ENCODE data around the gene VIPR2.

The VIPR2 gene

DNA sequence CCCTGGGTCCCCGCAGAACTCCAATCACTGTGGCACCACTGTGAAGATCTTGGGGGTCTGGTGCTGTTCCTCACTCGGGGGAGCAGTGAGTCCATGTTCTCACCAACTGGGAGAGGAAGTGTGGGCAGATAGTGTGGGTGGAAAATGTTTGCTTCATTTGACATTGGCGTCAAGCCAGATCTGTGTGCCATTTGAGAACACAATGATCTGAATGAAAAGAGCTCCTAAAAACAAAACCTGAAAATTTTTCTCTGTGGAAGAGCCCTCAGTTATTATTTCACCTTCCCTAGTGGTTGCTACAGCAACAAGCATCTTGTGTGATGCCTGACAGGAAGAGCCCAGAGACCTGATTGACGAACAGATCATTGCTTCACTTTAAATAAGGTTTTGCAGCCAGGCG, 125.6 kb downstream of the VIPR2 start:
- intact Hi-C loops (cut with DNase I): no loop called here
- peak in 2 of 10 donors; percentile 3 to 11 for DNase-seq

GRCh38 chr7:159017741-159018140, 126.9 kb downstream of the VIPR2 start:
- intact Hi-C loops (cut with DNase I): no loop called here
- no peak for DNase-seq

- peak in 3 of 10 donors; percentile 25 to 54 (median 49) for DNase-seq
- intact Hi-C loops (cut with DNase I): no loop called here
These were observed 127.5 kb downstream of the VIPR2 start for GRCh38 chr7:159017210-159017609.

GRCh38 chr7:159016591-159016990, 128.1 kb downstream of the VIPR2 start:
- intact Hi-C loops (cut with DNase I): no loop called here

DNA sequence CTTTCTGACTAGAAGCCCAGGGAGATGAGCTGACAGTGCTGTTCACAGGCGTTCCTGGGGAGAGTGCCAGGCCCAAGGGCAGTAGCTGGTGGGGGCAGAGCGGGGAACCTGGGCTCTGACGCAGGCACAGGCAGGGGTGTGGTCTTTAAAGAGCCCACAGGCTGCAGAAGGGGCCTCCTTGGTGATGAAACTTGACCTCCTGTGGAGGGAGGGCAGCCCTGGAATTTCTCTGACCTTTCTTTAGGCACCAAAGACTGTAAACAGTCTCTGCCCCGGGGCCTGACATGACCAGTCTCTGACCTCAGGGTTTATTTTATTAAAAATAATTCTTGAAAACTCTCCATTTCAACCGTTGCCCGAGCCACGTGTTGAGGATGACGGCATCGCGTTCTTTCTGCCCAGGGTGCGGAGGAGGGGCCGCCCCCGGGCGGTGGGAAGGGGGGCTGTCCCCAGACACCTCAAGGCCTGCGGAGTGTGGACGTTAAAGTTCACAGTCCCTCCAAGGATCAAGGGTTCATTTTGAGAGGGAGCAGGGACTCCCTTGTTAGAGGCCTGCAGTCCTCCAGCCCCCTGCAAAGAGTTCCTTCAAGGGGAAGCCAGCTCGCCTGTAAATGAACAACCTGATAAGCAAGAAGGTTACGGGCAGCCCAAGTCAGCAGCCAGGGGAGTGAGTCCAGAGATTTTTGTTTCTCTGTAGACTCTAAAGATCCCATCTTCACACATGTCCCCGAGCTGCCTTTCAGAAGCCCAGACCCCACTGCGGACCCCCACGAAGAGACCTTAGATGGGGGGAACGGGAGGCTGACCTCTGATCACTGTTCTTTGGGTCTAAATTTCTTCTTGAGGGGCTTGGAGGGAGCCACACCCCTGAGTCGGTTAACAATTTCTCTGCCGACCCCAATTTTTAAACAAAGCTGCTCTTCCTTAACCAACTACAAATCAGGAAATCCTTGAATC, 128.9 kb downstream of the VIPR2 start:
- DNase-seq: peak in 3 of 10 donors; percentile 55 to 70 (median 62)
- intact Hi-C loops (cut with DNase I): no loop called here

More at GRCh38 chr7:159016591-159016990, 128.1 kb downstream of the VIPR2 start:
- peak in 2 of 10 donors; percentile 16 to 53 for DNase-seq

DNA sequence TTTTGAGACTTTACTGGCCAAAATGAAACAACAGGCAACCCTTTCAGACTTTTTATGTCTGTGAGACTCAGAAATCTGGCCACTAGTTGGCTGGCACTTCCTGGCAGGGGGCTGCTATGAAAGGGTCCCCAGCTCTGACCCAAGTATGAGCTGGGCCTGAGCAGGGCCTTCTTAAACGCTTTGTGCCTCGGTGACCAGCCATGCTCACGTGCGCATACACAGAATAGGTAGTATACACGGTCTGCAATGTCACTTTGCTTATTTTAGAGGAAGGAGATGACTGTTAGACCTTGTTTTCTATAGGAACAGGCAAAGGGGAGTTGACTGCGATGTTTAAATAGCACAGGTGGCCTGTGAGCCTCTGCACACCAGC, 129.6 kb downstream of the VIPR2 start:
- peak in 2 of 10 donors; percentile 52 to 64 for DNase-seq
- intact Hi-C loops (cut with DNase I): no loop called here

DNA sequence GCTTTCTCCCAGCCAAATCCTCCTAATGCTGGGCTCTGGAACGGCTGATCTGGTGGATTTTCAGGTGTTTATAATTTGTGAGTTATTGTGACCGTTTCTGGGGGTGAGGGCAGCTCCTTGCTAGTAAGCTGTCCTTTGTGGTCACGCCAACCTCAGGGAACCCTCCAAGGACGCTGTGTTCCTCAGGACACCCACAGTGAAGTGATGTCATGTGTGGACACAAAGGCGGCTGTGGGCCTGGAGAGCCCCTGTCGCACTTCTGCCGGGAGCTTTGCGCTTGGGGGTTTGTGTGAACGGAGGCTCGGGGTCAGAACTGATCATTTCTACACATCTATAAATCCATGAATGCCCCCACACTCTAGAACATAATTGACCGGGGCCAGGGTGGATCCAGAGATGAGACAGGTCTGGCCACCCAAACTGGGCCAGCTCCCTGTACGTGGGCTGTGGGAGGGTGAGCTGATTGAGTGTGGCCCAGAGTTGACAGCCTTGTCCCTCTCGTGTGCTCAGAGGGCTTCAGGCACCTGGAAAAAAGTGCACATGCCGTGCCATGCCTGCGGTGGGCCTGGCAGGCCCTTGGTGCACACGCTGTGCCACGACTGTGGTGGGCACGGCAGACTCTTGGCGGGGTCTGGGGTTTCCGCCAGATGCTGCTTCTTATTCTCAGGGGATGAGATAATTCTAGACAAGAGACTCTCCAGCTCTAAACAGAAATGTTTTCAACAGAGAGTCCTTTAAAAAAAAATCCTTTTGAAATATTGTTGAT, 130.2 kb downstream of the VIPR2 start:
- peak in 3 of 10 donors; percentile 58 to 62 (median 59) for DNase-seq

GRCh38 chr7:159013825-159014289, 130.8 kb downstream of the VIPR2 start:
- intact Hi-C loops (cut with DNase I): no loop called here
- DNase-seq: peak in 2 of 10 donors; percentile 57 to 76

More for the DNA sequence above, 130.2 kb downstream of the VIPR2 start:
- intact Hi-C loops (cut with DNase I): no loop called here

GRCh38 chr7:159013181-159013690, 131.4 kb downstream of the VIPR2 start:
- DNase-seq: peak in 3 of 10 donors; percentile 73 to 81 (median 80)
- intact Hi-C loops (cut with DNase I): no loop called here

GRCh38 chr7:159012353-159013069, 132.2 kb downstream of the VIPR2 start:
- intact Hi-C loops (cut with DNase I): no loop called here
- DNase-seq: peak in 9 of 10 donors; percentile 32 to 88 (median 54)

DNA sequence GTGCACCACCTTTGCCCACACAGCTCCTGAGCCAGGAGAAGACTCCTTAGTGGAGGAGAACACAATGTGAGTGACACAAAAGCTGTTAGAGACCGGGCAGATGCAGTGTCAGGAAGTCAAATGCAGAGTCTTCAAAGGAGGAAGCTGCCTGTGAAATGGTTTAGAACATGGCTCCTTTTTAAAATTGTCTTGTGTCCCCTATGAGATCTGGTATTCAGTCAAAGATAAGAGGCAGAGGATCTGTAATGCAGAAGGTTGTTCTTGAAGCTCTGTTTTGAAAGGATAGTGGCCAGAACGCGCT, 133.0 kb downstream of the VIPR2 start:
- intact Hi-C loops (cut with DNase I): no loop called here
- DNase-seq: no peak

GRCh38 chr7:159010937-159011721, 133.5 kb downstream of the VIPR2 start:
- intact Hi-C loops (cut with DNase I): no loop called here
- DNase-seq: peak in 1 of 10 donors; percentile 52

- intact Hi-C loops (cut with DNase I): no loop called here
- peak in 1 of 10 donors; percentile 42 for DNase-seq
These were observed 134.3 kb downstream of the VIPR2 start for GRCh38 chr7:159010411-159010810.

DNA sequence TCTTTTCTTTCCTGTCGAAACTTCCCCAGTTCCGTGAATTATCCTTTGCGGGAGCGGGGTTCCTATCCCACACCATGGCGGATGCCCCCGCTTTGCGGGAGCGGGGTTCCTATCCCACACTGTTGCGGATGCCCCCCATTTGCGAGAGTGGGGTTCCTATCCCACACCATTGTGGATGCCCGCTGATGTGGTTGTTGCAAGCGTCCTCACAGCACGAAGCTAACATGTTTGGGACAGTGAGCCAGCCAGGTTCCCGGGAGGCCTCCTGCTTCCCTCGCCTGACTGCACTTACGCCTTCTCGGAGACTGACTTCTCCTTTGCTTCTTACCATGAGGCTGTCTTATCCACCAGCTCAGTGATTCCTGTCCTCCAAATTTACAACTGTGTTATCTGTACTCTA, 134.7 kb downstream of the VIPR2 start:
- intact Hi-C loops (cut with DNase I): no loop called here
- peak in 1 of 10 donors; percentile 76 for DNase-seq

GRCh38 chr7:159008417-159008816, 136.2 kb downstream of the VIPR2 start:
- intact Hi-C loops (cut with DNase I): no loop called here
- peak in 2 of 10 donors; percentile 49 to 62 for DNase-seq

GRCh38 chr7:159007996-159008389, 136.7 kb downstream of the VIPR2 start:
- intact Hi-C loops (cut with DNase I): no loop called here
- peak in 1 of 10 donors; percentile 31 for DNase-seq

GRCh38 chr7:159007364-159007995, 137.2 kb downstream of the VIPR2 start:
- intact Hi-C loops (cut with DNase I): no loop called here
- peak in 3 of 10 donors; percentile 81 to 86 (median 86) for DNase-seq

DNA sequence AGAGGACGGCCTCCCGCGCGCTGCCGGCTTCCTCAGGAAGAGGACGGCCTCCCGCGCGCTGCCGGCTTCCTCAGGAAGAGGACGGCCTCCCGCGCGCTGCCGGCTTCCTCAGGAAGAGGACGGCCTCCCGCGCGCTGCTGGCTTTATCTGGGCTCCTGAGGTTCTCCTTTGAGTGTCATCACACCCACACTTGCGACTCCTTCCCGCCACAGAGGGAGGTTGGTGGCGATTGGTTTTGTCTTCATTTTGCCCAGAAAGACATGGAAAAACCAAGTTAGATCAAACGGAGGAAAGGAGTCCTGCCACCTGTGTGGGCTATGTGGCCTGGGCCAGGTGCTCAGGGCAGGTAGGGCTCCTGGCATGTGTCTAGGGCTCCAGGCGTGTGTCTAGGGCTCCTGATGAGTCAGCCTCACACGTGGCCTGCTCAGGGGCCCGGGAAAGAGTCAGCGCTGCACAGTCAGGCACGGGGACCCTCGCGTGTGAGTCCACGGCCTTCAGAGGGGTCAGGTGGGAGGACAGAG, 138.0 kb downstream of the VIPR2 start:
- intact Hi-C loops (cut with DNase I): no loop called here
- DNase-seq: no peak
